WTC11 (cell line): ENCODE measurements around the gene ADK.

Experiments used
- AR ChIP-seq: fragments of 250-450 bp; sonication (Bioruptor Pico); IDR thresholded peaks from 2 replicates; pipeline ENCODE4 v1.9.0; 2021; ENCODE audit warnings: mild to moderate bottlenecking
- ARID4B ChIP-seq: sonication (generic); formaldehyde crosslinking; IDR thresholded peaks from 2 replicates; pipeline ENCODE4 v1.8.0; 2023; ENCODE audit warnings: missing genetic modification reagents, mild to moderate bottlenecking, borderline replicate concordance
- ATF1 ChIP-seq: sonication (generic); formaldehyde crosslinking; IDR thresholded peaks from 2 replicates; pipeline ENCODE4 v1.8.1; 2023; ENCODE audit warnings: mild to moderate bottlenecking, moderate library complexity, missing genetic modification reagents
- ATF2 ChIP-seq: sonication (generic); formaldehyde crosslinking; IDR thresholded peaks from 2 replicates; pipeline ENCODE4 v1.8.1; 2022; ENCODE audit warnings: low read depth, missing genetic modification reagents, borderline replicate concordance
- ATF6 ChIP-seq: sonication (generic); formaldehyde crosslinking; IDR thresholded peaks from 2 replicates; pipeline ENCODE4 v1.8.1; 2023; ENCODE audit warnings: mild to moderate bottlenecking, missing genetic modification reagents
- CTCF ChIP-seq: fragments of 200-600 bp; IDR thresholded peaks from 2 replicates; pipeline ENCODE4 v1.8.0; 2022; ENCODE audit warnings: antibody characterized with exemption
- E2F1 ChIP-seq: sonication (generic); formaldehyde crosslinking; IDR thresholded peaks from 2 replicates; pipeline ENCODE4 v1.8.0; 2022; ENCODE audit warnings: mild to moderate bottlenecking, missing genetic modification reagents
- FOXK1 ChIP-seq: sonication (generic); formaldehyde crosslinking; IDR thresholded peaks from 2 replicates; pipeline ENCODE4 v1.8.0; 2022; ENCODE audit warnings: mild to moderate bottlenecking, moderate library complexity, missing genetic modification reagents
- MAX ChIP-seq: sonication (generic); formaldehyde crosslinking; IDR thresholded peaks from 2 replicates; pipeline ENCODE4 v1.8.0; 2022; ENCODE audit warnings: mild to moderate bottlenecking, missing genetic modification reagents
- OVOL2 ChIP-seq: fragments of 250-450 bp; sonication (Bioruptor Pico); IDR thresholded peaks from 2 replicates; pipeline ENCODE4 v1.9.0; 2021; ENCODE audit warnings: mild to moderate bottlenecking, borderline replicate concordance
- SMAD3 ChIP-seq: sonication (generic); formaldehyde crosslinking; IDR thresholded peaks from 2 replicates; pipeline ENCODE4 v1.8.0; 2022; ENCODE audit warnings: missing genetic modification reagents, mild to moderate bottlenecking, borderline replicate concordance
- SP1 ChIP-seq: sonication (generic); formaldehyde crosslinking; conservative IDR thresholded peaks from 2 replicates; pipeline ENCODE4 v1.8.1; 2022; ENCODE audit warnings: missing genetic modification reagents
- ZBTB43 ChIP-seq: sonication (generic); formaldehyde crosslinking; IDR thresholded peaks from 2 replicates; pipeline ENCODE4 v1.8.1; 2023; ENCODE audit warnings: mild to moderate bottlenecking, missing genetic modification reagents

- TF ChIP-seq CTCF (no peak), ATF2 (no peak), FOXK1 (CRISPR knock-in tag) (no peak), ARID4B (CRISPR knock-in tag) (no peak), OVOL2 (CRISPR knock-in tag) (no peak), E2F1 (CRISPR knock-in tag) (no peak), ATF1 (no peak), MAX (no peak), SMAD3 (CRISPR knock-in tag) (no peak), AR (no peak), ZBTB43 (CRISPR knock-in tag) (no peak), ATF6 (no peak), SP1 (CRISPR knock-in tag) (no peak)
These were observed 142.8 kb downstream of the ADK start for GRCh38 chr10:74293686-74294371.
